Breast epithelium (tissue), 3 donors: ENCODE results near the gene SGSM2.

ENCODE experiments used
- CTCF ChIP-seq, 3 donors: fragments of 450-650 bp; IDR thresholded peaks; one replicate each; pipeline ENCODE4 v1.5.1; 2016 to 2017; ENCODE audit warnings: antibody characterized with exemption in 3 of 3, mild to moderate bottlenecking in 3 of 3, moderate library complexity in 3 of 3
- POLR2A ChIP-seq: fragments of 450-650 bp; IDR thresholded peaks from one replicate; pipeline ENCODE4 v1.6.1; 2016; ENCODE audit warnings: antibody characterized with exemption, mild to moderate bottlenecking, moderate library complexity
- POLR2AphosphoS5 ChIP-seq, 3 donors: sonication (generic); formaldehyde crosslinking; IDR thresholded peaks; one replicate each; pipeline ENCODE4 v1.6.1; 2017; ENCODE audit warnings: antibody characterized with exemption in 3 of 3

- TF ChIP-seq POLR2AphosphoS5 (IDR thresholded peaks at IDR 0.05) (no peak), CTCF (IDR thresholded peaks at IDR 0.05) (no peak), POLR2A (no peak)
Measured at GRCh38 chr17:2317796-2318195, 19.5 kb upstream of the SGSM2 start.
